HG03521 (cell line): ENCODE data around the gene KDM7A.

Experiments used
- ATAC-seq: cut with Tn5 transposase; IDR thresholded peaks from one replicate; pipeline ENCODE4 v1.9.1; 2021; ENCODE audit warnings: mild to moderate bottlenecking, moderate library complexity; ENCODE audit not compliant: unreplicated experiment

Gene KDM7A

GRCh38 chr7:140035400-140036223 is 141.2 kb downstream of the KDM7A start:
- ATAC-seq: no peak
